22Rv1 (cell line): ENCODE results near the gene IRAK2.

Experiments
- CTCF ChIP-seq: fragments of 450-650 bp; IDR thresholded peaks from 2 replicates; pipeline ENCODE4 v1.5.1; 2017; ENCODE audit warnings: mild to moderate bottlenecking
- ZFX ChIP-seq: fragments of 450-650 bp; IDR thresholded peaks from 2 replicates; pipeline ENCODE4 v1.6.1; 2017; ENCODE audit warnings: antibody characterized with exemption, borderline replicate concordance

GRCh38 chr3:10155658-10156057 lies 9.1 kb upstream of the IRAK2 start:
- TF ChIP-seq CTCF (no peak), ZFX (no peak)
